Lower leg skin (tissue), 3 donors: ENCODE measurements around the gene ATP8A2.

Experiments used
- POLR2A ChIP-seq, 2 donors: fragments of 450-650 bp; IDR thresholded peaks; one replicate each; pipeline ENCODE4 v1.6.1; 2016 to 2017; ENCODE audit warnings: antibody characterized with exemption in 2 of 2, mild to moderate bottlenecking in 1 of 2, moderate library complexity in 1 of 2
- TF ChIP-seq, protein P1 (sequence below), 3 donors: fragments of 450-650 bp; IDR thresholded peaks; one replicate each; pipeline ENCODE4 v1.5.1; 2016; ENCODE audit warnings: antibody characterized with exemption in 3 of 3, mild to moderate bottlenecking in 3 of 3, moderate library complexity in 2 of 3

DNA sequence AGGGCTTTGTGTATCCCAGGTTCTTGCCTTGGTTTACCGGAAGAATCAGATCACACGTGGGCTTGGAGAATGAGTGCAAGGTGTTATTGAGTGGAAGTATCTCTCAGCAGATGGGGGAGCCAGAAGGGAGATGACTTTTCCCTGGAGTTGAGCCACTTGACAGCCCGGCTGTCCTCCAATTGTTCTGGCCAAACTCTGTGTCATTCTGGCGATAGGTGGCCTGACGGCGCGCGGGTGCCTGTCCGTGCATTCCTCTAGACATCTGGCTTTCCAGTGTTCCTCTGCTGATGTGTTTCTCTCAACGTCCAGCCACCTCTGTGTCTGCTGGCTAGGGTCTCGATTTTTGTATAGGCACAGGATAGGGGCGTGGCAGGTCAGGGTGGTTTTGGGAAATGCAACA, 498.2 kb downstream of the ATP8A2 start:
- TF ChIP-seq, protein P1, sequence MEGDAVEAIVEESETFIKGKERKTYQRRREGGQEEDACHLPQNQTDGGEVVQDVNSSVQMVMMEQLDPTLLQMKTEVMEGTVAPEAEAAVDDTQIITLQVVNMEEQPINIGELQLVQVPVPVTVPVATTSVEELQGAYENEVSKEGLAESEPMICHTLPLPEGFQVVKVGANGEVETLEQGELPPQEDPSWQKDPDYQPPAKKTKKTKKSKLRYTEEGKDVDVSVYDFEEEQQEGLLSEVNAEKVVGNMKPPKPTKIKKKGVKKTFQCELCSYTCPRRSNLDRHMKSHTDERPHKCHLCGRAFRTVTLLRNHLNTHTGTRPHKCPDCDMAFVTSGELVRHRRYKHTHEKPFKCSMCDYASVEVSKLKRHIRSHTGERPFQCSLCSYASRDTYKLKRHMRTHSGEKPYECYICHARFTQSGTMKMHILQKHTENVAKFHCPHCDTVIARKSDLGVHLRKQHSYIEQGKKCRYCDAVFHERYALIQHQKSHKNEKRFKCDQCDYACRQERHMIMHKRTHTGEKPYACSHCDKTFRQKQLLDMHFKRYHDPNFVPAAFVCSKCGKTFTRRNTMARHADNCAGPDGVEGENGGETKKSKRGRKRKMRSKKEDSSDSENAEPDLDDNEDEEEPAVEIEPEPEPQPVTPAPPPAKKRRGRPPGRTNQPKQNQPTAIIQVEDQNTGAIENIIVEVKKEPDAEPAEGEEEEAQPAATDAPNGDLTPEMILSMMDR (IDR thresholded peaks at IDR 0.05) = no peak
- no peak for TF ChIP-seq POLR2A (IDR thresholded peaks at IDR 0.05)
